ENCODE measurements around the gene CSF2RB.

The CSF2RB gene

GRCh38 chr22:36954251-36955014, 41.0 kb downstream of the CSF2RB start:
- TF ChIP-seq, protein P1, sequence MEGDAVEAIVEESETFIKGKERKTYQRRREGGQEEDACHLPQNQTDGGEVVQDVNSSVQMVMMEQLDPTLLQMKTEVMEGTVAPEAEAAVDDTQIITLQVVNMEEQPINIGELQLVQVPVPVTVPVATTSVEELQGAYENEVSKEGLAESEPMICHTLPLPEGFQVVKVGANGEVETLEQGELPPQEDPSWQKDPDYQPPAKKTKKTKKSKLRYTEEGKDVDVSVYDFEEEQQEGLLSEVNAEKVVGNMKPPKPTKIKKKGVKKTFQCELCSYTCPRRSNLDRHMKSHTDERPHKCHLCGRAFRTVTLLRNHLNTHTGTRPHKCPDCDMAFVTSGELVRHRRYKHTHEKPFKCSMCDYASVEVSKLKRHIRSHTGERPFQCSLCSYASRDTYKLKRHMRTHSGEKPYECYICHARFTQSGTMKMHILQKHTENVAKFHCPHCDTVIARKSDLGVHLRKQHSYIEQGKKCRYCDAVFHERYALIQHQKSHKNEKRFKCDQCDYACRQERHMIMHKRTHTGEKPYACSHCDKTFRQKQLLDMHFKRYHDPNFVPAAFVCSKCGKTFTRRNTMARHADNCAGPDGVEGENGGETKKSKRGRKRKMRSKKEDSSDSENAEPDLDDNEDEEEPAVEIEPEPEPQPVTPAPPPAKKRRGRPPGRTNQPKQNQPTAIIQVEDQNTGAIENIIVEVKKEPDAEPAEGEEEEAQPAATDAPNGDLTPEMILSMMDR (IDR thresholded peaks at IDR 0.05; ENCODE audit: insufficient read depth, missing control alignments) = no peak
- no peak for DNase-seq (ENCODE audit: insufficient read length, low spot score)
- no peak for FAIRE-seq

- TF ChIP-seq, protein P1 (IDR thresholded peaks at IDR 0.05; ENCODE audit: insufficient read depth, missing control alignments) = no peak
- DNase-seq (ENCODE audit: insufficient read length, low spot score) (no peak), FAIRE-seq (no peak)
These were observed 42.3 kb downstream of the CSF2RB start for GRCh38 chr22:36955691-36956090.

DNA sequence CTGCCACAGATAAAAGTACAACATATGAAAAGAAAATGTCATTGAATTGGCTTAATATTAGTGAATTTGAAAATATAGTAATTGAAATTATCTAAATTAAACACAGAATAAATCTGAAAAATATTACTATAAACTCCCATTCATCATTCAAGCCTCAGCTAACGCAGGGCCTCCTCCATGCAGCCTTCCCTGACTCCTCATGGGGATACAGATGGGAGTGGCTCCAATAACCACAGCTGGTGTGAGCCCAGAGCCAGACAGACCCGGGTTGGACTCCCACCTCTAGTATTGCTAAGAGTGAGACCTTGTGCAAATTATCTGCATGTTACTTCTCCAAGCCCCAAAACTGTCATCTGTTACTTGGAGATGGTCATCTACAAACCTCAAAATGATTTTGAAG, 44.9 kb downstream of the CSF2RB start:
- DNase-seq (ENCODE audit: insufficient read length, low spot score) (no peak), FAIRE-seq (no peak)
- TF ChIP-seq, protein P1 (IDR thresholded peaks at IDR 0.05; ENCODE audit: insufficient read depth, missing control alignments) = no peak

DNA sequence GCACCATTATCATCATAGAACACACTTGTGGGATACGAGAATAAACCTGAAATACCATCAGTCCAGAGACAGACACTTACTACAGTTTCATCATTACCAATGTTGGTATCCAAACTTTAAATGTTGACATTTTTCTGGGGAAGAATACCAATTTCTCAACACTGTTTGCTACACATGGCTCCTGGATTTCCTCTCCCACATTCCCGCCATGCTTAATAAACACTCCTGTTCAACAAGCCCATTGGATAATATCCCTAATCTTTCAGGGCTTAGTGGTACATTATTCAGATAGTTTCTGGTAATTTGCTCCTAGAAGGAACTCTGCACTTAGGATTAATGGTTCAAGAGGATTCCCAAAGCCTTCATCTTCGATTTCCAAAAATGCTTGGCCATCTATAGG, 48.2 kb downstream of the CSF2RB start:
- TF ChIP-seq, protein P1 (IDR thresholded peaks at IDR 0.05; ENCODE audit: insufficient read depth, missing control alignments) = no peak
- FAIRE-seq (no peak), DNase-seq (ENCODE audit: insufficient read length, low spot score) (no peak)

GRCh38 chr22:36963302-36963701, 49.9 kb downstream of the CSF2RB start:
- DNase-seq (ENCODE audit: insufficient read length, low spot score) (no peak), FAIRE-seq (no peak)
- TF ChIP-seq, protein P1 (IDR thresholded peaks at IDR 0.05; ENCODE audit: insufficient read depth, missing control alignments) = no peak

- DNase-seq (ENCODE audit: insufficient read length, low spot score) = no peak
- FAIRE-seq = no peak
- TF ChIP-seq, protein P1 (IDR thresholded peaks at IDR 0.05; ENCODE audit: insufficient read depth, missing control alignments) = no peak
These were observed 50.7 kb downstream of the CSF2RB start for GRCh38 chr22:36964106-36964505.

DNA sequence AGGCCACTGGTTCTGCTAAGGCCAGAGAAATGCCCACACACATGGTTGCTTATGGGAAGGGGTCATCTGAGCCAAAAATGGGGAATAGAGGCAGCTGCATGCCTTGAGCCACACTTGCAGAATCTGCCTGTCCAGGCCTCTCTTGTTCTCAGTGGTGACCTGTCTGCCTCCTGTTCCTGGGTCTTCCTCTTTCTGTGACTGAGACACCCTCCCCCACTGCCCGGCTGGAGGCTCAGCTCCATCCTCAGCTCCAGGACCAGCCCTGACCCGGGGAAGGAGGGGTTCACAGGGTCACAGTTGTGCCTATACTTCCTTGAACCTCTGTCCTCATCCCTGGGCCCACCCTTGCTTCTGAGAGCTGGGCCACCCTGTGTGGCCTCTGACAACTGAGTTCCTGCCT, 52.3 kb downstream of the CSF2RB start:
- TF ChIP-seq, protein P1 (IDR thresholded peaks at IDR 0.05; ENCODE audit: insufficient read depth, missing control alignments) = no peak
- no peak for DNase-seq (ENCODE audit: insufficient read length, low spot score)
- no peak for FAIRE-seq

All from D721Med (cell line).